ENCODE measurements around the gene PALLD.

Gene PALLD

DNA sequence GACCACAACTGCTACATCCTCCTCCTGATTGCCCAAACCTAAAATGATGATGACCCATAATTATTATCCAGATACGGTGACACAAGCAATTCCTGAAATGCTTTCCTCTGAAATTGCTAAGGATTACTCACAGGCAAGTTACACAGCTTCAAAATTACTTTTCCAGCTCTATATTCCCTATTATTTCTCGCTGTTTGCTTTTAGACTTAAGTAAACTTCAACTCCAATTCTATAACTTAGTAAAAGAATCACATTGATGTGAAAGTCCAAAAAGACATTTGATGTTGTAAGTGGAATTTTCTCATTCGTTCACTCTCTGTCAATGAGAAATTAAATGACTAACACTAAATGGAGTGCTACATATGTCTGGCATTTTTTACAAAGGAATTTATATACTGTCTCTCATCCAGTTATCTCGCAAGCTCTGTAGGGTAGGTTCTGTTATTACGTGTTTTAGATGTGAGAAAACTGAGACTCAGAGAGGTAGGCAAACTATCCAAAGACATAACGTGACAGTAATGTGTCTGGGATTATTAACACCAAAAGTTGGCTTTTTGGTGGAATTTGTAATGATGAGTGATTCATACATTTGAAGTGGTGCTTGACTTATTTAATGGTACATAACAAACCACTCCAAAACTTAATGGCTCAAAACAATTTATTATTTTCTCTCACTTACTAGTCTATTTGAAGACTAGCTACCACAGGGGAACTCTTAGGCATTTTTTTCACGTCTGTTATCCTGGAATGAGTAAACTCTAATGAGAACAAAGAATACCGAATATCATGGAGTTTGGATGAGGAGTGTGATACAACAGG, 31.5 kb downstream of the PALLD start:
- no peak for DNase-seq

DNA sequence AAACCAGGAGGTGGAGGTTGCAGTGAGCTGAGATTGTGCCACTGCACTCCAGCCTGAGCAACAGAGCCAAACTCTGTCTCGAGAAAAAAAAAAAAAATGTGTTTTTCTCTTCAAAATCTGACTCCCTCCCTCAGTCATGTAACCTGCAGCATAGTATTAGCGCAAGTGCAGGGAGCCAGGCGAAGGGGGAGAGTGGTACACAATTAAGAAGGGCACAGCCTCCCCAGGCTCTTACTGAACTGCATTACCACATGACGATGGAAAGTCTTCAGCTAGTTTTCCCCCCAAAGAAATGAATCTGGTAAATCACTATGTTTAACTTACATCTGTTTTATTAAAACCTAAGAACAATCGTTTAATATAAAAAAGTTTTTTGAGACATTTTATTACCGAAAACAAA, 32.4 kb downstream of the PALLD start:
- DNase-seq, result no peak

DNA sequence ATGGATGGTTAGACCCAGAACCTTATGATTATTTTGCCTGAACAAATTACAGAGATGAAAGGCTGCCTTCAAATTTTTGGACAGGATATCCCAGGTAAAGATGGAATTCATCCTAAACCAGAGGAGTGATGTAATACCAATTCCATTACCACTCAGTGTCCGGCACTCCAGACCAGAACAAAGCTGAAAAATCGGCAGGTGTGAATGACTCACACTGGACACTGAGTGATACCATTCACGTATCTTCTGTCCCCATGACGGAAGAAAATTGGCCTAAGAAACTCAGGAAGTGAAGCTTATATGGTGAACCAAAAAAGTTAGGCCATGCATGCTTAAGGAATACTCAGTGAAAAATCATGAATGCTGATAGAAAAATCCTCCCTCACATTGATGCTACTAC, 34.5 kb downstream of the PALLD start:
- DNase-seq, result no peak

DNA sequence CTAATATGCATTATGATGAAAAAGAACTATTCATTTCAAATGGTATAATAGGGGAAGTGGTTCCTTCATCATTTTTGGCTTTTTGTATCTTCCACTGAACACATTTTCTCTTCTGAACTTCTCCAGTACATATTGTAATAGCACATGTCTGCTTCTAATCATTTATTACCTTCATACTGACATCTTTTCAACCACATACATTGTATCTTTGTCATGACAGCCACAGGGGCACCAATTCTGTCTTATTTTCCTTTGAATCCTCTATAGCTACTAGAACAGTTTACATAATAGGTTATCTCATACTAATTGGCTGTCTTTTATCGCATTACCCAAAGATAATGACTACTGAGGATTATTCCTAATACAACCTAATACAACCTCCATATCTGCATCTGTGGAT, 37.7 kb downstream of the PALLD start:
- no peak for DNase-seq

DNA sequence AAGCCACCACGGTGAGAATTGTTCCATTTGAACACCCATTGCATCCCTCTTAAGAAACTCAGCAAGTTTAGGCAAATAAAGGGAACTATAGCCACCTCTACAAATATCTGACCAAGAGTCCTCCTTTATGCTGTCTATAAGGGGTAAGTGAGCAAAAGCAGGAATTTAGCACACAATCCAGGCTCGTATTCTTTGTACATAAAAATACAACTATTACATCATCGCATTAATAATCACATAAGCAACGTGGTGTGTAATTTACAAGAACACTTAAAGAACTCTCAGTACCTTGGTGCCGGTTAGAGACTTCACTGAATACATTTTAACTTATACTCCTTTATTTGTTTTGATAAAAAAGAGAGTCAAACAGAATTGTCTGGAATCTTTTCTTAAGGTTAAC, 38.8 kb downstream of the PALLD start:
- DNase-seq, result no peak

DNA sequence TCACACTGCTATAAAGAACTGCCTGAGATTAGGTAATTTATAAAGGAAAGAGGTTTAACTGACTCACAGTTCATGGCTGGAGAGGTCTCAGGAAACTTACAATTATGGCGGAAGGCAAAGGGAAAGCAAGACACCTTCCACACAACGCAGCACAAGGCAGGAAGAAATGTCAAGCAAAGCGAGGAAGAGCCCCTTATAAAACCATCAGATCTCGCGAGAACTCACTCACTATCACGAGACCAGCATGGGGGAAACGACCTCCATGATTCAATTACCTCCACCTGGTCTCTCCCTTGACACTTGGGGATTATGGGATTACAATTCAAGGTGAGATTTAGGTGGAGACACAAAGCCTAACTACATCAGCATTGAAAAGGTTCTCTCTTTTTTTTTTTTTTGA, 39.6 kb downstream of the PALLD start:
- DNase-seq, result no peak

DNA sequence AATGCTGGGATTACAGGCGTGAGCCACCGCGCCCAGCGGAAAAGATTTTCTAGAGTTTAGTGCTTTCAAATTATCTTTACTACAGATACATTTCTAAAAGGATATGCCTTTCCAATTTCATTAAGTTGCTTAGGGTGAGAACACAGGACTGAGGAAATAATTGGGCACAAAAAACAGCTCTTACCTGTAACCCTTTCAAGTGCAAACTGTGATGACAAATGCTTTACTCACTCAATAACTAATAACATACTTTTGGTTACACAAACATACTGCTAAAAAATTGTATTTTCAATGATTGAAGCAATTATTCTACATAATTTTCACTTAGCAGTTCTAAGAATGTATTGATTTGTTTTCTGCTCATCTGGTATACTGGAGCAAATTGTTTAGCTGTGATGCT, 40.2 kb downstream of the PALLD start:
- no peak for DNase-seq

DNA sequence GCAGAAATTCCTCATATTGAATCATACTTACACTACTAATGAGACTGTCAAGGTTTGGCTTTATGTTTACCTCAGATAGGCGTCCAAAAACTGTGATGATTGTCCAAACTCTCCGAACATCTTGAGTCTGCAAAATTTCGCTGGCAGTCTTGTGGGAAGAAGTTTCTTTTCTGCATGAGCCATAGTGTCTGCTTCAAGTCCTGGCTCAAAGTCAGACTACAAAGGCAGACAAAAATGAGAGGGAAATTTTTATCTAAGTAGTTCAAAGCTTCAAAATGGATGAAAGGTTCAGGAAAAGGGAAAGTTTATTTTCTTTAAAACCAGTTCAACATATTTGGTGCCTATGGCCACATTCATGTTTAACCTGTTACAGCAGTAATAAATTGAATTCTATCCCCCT, 40.7 kb downstream of the PALLD start:
- no peak for DNase-seq

DNA sequence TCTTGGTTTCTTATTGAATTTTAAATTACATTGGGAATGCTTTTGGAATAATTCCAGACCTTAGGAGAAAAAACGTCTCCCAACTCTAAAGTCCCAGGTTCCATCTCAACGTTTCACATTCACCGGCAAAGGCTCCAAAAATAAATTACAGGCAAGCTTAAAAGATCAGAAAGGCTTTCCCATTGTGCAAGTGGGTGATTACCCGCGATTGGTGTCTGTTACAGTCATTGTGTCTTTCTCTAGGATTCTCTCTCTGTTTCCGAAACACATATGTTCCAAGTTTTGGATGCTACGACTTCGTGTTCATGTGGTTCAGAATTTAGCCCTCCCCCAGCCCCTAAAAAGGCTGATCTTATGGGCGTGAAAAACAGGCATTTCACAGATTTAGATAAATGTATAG, 41.8 kb downstream of the PALLD start:
- DNase-seq, result no peak

DNA sequence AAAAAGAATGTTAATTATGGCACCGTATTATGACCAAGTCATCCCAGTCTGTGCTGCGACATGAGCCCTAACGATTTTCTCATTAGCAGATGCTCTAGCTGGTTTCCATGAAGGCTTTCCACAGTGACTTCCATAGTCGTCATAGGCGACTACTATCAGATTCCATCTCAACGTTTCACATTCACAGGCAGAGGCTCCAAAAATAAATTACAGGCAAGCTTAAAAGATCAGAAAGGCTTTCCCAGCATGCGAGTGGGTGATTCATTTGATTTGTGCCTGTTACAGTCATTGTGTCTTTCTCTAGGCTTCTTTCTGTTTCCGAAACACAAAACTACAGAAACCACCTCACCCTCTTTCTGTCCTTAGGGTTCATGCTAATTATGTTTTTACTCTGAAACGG, 43.2 kb downstream of the PALLD start:
- peak; percentile 5 to 14 for DNase-seq

DNA sequence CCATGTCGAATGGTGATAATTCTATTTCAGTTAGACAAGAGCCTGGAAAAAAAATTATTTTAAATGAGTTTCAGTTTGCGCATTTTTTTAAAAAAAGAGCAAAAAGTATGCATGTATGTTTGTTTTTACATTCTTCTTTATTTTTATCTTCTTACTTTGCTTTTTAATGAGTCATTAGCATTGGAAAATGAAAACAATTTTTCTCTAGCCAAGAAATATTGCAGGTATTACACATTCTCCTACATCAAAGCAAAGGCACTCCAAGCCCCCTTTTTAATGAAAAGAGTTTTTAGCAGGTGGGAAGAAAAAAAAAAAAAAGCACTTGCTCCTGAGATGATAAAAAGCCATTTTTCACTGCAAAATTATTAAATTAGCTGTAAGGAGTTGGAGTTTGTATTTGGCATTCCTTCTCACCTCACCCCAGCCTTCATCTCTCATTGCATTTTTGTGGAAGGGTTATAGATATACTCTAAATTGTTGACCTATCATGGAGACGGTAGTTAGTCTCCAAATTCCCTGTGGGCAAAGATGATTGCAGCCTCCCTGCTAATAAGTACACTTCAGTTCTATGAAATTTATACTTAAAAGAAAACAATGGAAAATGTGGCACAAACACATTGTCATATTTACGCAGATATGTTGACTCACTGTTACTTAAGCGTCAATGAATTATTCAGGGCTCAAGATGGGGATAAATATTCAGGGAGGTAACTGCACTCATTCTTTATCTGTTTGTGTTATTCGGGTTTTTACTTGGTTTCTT, 43.8 kb downstream of the PALLD start:
- no peak for DNase-seq

DNA sequence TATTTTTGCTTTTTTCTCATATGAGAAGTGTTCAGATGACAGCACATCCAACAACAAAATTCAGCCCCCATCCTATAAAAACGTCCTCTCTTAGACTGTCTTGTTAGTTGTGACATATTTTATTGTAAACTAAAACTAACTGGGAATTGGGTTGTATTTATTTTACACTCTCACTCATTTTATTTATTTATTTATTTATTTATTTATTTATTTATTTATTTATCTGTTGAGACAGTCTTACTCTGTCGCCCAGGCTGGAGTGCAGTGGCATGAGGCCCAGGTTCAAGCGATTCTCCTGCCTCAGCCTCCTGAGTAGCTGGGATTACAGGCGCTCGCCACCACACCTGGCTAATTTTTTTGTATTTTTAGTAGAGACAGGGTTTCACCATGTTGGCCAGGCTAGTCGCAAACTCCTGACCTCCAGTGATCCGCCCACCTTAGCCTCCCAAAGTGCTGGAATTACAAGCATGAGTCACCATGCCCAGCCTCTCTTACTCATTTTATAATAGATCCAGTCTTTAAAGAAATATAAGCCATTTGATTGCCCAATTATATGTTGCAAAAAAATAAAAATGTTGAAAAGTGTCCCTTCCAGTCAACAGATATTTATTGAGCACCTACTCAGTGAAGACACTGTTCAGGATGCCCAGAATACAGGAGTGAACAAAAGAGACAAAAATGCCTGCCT, 44.6 kb downstream of the PALLD start:
- DNase-seq, result no peak

DNA sequence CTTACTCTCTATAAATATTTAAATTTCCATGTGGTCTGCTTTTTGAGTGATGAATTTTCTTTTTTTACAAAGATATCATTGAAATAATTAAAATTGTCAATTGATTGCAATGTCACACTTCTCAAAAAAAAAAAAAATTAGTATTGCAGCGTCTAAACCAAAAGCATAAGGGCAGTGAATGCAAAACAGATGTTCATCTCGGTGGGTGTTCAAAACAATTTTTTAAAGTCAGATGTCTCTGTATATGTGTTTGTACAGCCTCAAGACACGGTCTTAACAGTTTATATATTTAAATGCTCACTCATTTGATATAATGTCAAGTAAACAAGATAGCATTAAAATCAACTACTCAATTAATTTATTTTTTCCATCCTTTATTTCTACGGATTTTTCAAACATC, 52.3 kb downstream of the PALLD start:
- no peak for DNase-seq

DNA sequence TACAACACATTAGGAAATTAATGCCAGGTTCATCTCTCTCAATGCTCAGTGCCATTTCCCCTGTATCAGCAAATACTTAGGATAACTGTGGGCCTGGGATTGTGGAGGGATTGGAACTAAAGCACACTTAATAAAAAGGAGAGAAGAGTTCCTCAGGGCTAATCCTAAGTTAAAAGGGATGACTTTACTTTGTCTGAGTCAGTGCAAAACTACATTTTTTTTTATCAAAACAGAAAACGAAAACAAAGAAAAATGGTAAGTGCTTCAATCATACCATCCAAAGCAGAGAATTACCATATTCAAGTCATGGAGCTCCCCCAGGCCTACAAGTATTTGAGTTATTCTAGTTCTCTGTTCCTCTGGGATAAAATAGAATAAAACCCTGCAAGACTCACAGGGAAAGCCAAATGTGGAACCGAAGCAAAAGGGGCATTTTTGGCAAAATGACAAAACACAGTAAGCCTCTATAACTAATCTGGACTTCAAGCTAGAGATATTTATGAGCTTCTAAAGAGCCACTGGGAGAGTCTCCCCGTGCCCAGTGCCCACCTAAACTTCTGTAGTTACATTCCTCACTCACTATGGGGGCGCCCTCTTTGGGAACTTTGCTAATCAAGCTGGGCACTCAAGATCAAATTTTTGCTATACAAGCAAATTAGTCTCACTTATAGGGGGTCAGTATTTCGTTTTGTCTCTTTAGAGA, 53.4 kb downstream of the PALLD start:
- DNase-seq, result no peak

DNA sequence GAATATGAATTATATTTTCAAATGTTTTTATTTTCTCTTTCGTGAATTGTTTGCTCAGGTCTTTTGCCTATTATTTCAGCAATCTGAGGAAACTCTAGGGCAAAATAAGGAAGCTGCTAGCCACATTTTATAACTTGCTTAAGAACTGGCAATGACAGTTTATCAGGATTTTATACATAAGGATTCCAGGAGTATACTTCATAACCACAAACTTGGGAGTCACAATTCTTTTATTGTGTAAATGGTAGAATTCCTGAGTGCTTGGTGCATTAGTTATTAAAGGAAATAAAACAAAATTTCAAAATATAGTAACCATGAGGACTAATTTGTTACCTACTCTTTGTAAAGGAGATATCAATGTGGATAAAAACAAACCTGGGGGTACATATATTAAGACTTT, 54.4 kb downstream of the PALLD start:
- no peak for DNase-seq

DNA sequence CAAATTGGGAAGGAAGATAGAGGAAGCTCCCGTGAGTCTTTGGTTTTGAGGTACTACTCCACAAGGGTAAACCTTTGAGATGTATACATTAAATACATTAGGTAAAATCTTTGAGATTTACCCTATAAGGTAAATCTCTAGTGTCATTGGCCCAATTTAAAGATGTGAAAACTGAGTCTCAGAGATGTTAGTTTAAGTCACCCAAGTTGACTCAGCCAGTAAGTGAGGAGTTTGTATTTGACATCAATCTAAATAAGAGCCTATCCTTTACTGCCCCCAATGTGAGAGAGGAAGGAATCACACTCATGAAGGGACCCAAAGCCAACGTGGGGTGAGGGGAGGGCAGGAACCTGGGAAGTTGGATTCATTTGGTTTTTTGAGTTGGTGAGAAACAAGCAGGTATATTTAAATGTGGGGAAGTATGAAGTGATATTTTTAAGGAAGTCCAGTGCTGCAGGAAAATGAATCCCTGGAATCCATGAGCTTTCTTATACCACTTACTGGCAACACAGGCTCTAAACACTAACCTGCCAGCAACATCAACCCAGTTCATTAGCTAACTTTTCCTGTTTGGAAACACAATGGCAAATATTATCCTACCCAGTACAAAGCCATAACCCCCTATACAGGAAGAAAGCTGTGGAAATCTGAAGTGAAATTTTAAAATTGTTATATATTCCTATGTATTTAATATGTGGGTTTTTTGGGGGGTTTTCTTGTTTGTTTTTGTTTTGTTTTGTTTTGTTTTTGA, 55.3 kb downstream of the PALLD start:
- DNase-seq, result no peak

DNA sequence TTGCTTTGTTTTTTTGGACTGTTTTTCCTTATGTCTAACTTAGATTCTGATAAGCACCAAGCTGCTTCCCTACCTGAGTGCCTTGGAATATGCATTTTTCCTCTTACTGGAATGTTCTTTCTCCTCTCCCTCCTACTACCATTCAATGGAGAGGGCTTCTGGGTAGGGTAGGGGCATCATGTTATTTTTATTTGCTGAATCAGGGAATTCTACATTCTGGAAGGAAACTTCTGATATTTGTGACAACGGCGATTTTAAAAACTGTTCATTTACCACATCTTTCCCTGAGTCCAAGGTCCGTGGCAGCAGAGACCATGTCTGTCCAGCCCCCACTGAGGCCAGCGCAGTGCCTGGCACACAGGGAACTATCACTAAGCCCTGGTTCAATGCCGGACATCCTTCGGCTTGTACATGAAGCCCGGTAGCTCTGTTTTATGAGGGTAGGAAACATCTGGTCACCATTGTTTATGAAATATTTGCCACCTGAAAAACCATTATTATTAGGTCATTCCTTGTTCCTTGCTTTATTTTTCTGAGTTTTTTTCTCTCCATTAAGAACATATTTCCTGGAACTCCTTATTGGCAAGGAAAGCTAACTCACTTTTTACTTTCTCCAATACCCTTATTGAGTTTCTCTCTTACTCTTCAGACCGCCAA, 57.0 kb downstream of the PALLD start:
- no peak for DNase-seq

DNA sequence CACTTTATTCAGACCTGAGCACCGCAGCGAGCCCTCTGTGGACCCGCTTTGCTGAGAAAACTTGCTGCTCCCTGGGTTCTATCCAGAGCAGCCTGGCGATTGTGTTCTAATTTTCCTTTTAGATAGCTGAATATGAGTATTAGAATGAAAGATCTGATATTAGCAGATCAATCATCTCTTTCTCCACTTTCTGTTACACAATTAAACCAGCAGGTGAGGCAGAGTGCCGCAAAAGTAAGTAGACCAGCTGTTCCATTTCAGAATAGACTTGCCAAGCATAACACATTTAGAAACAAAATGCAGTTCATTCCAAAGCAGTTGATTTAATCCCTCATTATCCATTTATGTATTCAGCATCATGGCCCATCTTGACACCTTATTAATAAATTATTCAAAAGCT, 58.6 kb downstream of the PALLD start:
- no peak for DNase-seq

DNA sequence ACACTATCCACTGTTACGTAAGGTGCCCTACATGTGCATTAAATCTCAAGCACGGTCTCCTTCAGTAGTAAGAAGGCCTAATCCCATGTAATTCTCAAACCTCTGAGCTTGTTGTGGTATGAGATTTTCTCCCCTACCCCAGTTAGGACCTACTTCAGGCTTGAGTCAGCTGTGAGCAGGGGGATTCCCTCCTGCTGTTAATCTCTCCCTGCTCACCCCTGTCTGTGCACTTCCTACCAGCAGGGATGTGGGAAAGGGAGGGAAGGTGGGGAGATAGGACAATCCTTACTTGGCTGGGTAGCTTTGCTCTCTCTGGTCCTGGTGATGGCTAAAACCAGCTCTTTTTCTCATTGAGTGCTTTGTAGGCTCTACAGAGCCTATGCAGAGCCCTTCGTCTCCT, 60.8 kb downstream of the PALLD start:
- DNase-seq, result no peak

DNA sequence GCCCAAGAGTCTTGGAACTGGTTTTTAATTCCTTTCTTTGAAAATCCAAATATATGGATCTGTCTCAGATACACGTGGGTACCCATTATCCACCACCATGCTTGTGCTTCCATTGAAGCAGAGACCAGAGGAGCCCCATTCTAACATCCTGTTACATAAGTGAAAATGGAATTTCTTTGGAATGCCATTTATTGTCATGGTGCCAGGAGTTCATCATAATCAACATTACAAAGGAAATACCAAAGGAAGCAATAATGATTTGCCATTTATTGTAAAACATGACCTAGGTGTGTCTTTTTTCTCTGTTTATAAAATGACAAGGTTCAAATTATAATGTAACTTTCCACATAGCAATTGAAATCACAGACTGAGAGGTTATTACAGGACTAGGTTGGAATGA, 61.7 kb downstream of the PALLD start:
- no peak for DNase-seq

DNA sequence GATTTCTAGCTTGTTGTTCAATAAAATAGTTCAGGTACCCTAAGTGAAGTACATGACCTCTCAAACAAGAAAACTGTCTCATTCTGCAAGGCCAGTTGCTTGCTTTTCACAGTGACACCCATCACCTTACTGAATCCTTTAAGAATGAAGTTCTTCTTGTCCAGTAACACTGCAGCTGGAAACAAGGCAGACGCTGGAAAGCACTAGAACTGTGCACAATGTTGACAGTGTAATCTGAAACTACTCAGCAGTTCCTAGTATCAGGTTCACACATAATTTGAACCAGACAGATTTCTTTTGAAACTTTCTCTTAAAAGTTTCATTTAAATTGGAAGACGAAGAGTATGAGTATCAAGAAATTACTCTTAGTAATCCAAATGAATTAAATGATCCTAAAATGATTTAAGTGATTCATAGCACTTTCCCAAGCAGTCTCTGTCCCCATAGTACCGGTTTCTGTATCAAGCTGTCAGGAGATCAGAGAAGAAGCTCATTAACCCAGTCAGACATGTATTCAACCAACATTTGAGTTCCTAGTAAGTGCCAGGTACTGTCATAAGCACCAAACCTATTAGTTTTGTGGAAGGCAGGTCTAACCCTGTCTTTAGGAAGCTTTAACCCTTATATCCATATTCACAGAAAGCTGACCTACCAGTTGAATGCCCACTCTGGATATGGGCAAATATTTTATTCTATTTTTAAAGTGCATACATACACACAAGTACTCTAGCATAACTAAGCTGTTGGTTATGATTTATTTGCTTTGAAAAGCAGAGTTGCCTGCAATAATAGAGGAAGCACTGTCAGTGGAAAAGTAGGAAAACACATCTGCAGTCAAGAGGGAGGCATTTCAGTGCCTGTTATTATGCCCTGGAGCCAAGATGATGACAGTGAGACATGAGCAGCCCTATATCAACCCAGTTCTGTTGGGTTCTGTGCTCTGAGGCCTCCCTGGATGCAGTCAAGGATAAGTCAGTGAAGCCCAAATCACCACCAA, 63.6 kb downstream of the PALLD start:
- no peak for DNase-seq
